IMR-90 (cell line): Measurements from ENCODE around the gene ARID4B. TPM values are rescaled to one million over a fixed set of nuclear protein-coding genes. Genes with fewer than 3 reads are reported as not detected.

Source experiments
- ATAC-seq: fragments of 200-7000 bp; cut with Tn5 transposase; 2 replicates; pipeline ENCODE4 v1.9.1; 2020; ENCODE audit warnings: low read depth, mild to moderate bottlenecking, moderate library complexity
- BruUV-seq: library from RNA; stranded (reverse); fragments of 400-500 nt; replicated peaks from 2 replicates; lab custom pipeline; 2021; lab: Mats Ljungman, UMichigan
- CTCF ChIA-PET: fragments of 300-600 bp; formaldehyde crosslinking; extraction: SDS; loops from one replicate; lab custom pipeline; 2021; ENCODE audit warnings: antibody characterized with exemption; lab: Yijun Ruan, JAX
- POLR2A ChIA-PET: fragments of 300-600 bp; sonication (Branson Sonifier 250); formaldehyde crosslinking; loops from one replicate; lab custom pipeline; 2022; ENCODE audit warnings: antibody characterized with exemption; ENCODE audit not compliant: unreplicated experiment; lab: Charles Lee
- DNase-seq: peaks from one replicate; pipeline ENCODE4 v3.0.0; 2013
- H2AFZ ChIP-seq: replicated peaks from 2 replicates; pipeline ENCODE3; 2013; ENCODE audit warnings: low read length, mild to moderate bottlenecking; ENCODE audit not compliant: poor library complexity
- H2AK5ac ChIP-seq: 2 replicates; pipeline ENCODE4 v1.6.1; 2013; ENCODE audit warnings: low read depth, low read length, inconsistent platforms
- H2AK9ac ChIP-seq: replicated peaks from 2 replicates; pipeline ENCODE3; 2013; ENCODE audit warnings: mild to moderate bottlenecking, low read depth, low read length, moderate library complexity; ENCODE audit not compliant: poor library complexity
- H2BK120ac ChIP-seq: 2 replicates; pipeline ENCODE4 v1.6.1; 2013; ENCODE audit warnings: low read depth, low read length, inconsistent platforms
- H2BK15ac ChIP-seq: 3 replicates; pipeline ENCODE4 v1.6.1; 2013; ENCODE audit warnings: low read depth, low read length, inconsistent platforms
- H2BK20ac ChIP-seq: 2 replicates; pipeline ENCODE4 v1.6.1; 2013; ENCODE audit warnings: low read depth, mild to moderate bottlenecking, inconsistent platforms, low read length, moderate library complexity
- H2BK5ac ChIP-seq: 2 replicates; pipeline ENCODE4 v1.6.1; 2013; ENCODE audit warnings: mild to moderate bottlenecking, low read depth, low read length, inconsistent platforms; ENCODE audit not compliant: poor library complexity, severe bottlenecking
- H3K14ac ChIP-seq: replicated peaks from 2 replicates; pipeline ENCODE4 v1.6.1; 2013; ENCODE audit warnings: low read depth, low read length, inconsistent platforms
- H3K18ac ChIP-seq: 2 replicates; pipeline ENCODE4 v1.6.1; 2013; ENCODE audit warnings: low read depth, low read length, control low read depth
- H3K23ac ChIP-seq: 2 replicates; pipeline ENCODE4 v1.6.1; 2013; ENCODE audit warnings: low read depth, low read length, inconsistent platforms
- H3K27ac ChIP-seq: 2 replicates; pipeline ENCODE4 v1.5.1; 2013; ENCODE audit warnings: mild to moderate bottlenecking, control low read depth, low read length; ENCODE audit not compliant: insufficient read depth
- H3K27me3 ChIP-seq: 2 replicates; pipeline ENCODE4 v1.6.1; 2013; ENCODE audit warnings: low read length; ENCODE audit not compliant: control insufficient read depth, insufficient read depth
- H3K36me3 ChIP-seq: 2 replicates; pipeline ENCODE4 v1.6.1; 2013; ENCODE audit warnings: low read length, mixed read lengths; ENCODE audit not compliant: control insufficient read depth, insufficient read depth
- H3K4ac ChIP-seq: 2 replicates; pipeline ENCODE4 v1.6.1; 2013; ENCODE audit warnings: low read depth, low read length, inconsistent platforms
- H3K4me1 ChIP-seq: 2 replicates; pipeline ENCODE4 v1.6.1; 2013; ENCODE audit warnings: low read length, mixed read lengths; ENCODE audit not compliant: control insufficient read depth, insufficient read depth
- H3K4me2 ChIP-seq: 2 replicates; pipeline ENCODE4 v1.6.1; 2013; ENCODE audit warnings: low read depth, mild to moderate bottlenecking, control low read depth, low read length, moderate library complexity
- H3K4me3 ChIP-seq: 2 replicates; pipeline ENCODE4 v1.5.1; 2013; ENCODE audit warnings: low read depth, mild to moderate bottlenecking, control low read depth, low read length, moderate library complexity; ENCODE audit not compliant: insufficient read depth
- H3K56ac ChIP-seq: 2 replicates; pipeline ENCODE4 v1.6.1; 2013; ENCODE audit warnings: low read length, inconsistent platforms; ENCODE audit not compliant: insufficient read depth; ENCODE audit errors: extremely low read depth
- H3K79me1 ChIP-seq, 2 experiments: 2 replicates each; pipeline ENCODE4 v1.6.1; 2013; ENCODE audit warnings: low read length in 2 of 2, inconsistent platforms in 1 of 2, low read depth in 1 of 2
- H3K9ac ChIP-seq: 2 replicates; pipeline ENCODE4 v1.6.1; 2013; ENCODE audit warnings: low read depth, low read length, control low read depth
- H3K9me1 ChIP-seq: 2 replicates; pipeline ENCODE4 v1.6.1; 2013; ENCODE audit warnings: low read length, inconsistent platforms; ENCODE audit not compliant: insufficient read depth
- H3K9me3 ChIP-seq: 2 replicates; pipeline ENCODE4 v1.6.1; 2013; ENCODE audit warnings: low read length; ENCODE audit not compliant: control insufficient read depth, insufficient read depth
- H4K20me1 ChIP-seq: 2 replicates; pipeline ENCODE4 v1.6.1; 2013; ENCODE audit warnings: low read length, inconsistent platforms; ENCODE audit not compliant: insufficient read depth
- H4K5ac ChIP-seq: 2 replicates; pipeline ENCODE4 v1.6.1; 2013; ENCODE audit warnings: mild to moderate bottlenecking, low read depth, low read length, control low read depth
- H4K8ac ChIP-seq, 2 experiments: 2 replicates each; pipeline ENCODE4 v1.6.1; 2013; ENCODE audit warnings: low read depth in 2 of 2, low read length in 2 of 2, control low read depth in 1 of 2, inconsistent platforms in 1 of 2
- H4K91ac ChIP-seq: 2 replicates; pipeline ENCODE4 v1.6.1; 2013; ENCODE audit warnings: low read depth, low read length, inconsistent platforms; ENCODE audit not compliant: insufficient read depth
- BHLHE40 ChIP-seq: fragments of 150-350 bp; IDR thresholded peaks from 2 replicates; pipeline ENCODE4 v1.6.1; 2016; ENCODE audit warnings: mild to moderate bottlenecking, low read depth, low read length
- FOS ChIP-seq: fragments of 150-350 bp; IDR thresholded peaks from 2 replicates; pipeline ENCODE4 v1.6.1; 2016; ENCODE audit warnings: low read depth, low read length
- MAFK ChIP-seq: IDR thresholded peaks from 2 replicates; pipeline ENCODE4 v1.6.1; 2012; ENCODE audit warnings: low read depth, low read length, improper control_type of control experiment
- MAZ ChIP-seq: IDR thresholded peaks from 2 replicates; pipeline ENCODE4 v1.6.1; 2012; ENCODE audit warnings: low read depth, mild to moderate bottlenecking, low read length, improper control_type of control experiment, moderate library complexity, borderline replicate concordance
- MXI1 ChIP-seq: IDR thresholded peaks from 2 replicates; pipeline ENCODE4 v1.6.1; 2012; ENCODE audit warnings: low read depth, mild to moderate bottlenecking, low read length, moderate library complexity, borderline replicate concordance
- NFE2L2 ChIP-seq: fragments of 150-350 bp; IDR thresholded peaks from 2 replicates; pipeline ENCODE4 v1.6.1; 2016; ENCODE audit warnings: low read depth, mild to moderate bottlenecking, low read length
- POLR2A ChIP-seq: IDR thresholded peaks from 2 replicates; pipeline ENCODE4 v1.6.1; 2012; ENCODE audit warnings: mild to moderate bottlenecking, low read depth, low read length
- RAD21 ChIP-seq: IDR thresholded peaks from 2 replicates; pipeline ENCODE4 v1.6.1; 2012; ENCODE audit warnings: low read length, improper control_type of control experiment
- WGBS, 2 experiments: methylation state at CpG; one replicate each; pipeline versions ENCODE4 v1.1.5 to v1.1.7; 2013; ENCODE audit warnings: missing lambda C conversion rate in 2 of 2; ENCODE audit not compliant: insufficient read length in 1 of 2; ENCODE audit errors: extremely low coverage in 2 of 2; 5-methylcytosine and 5-hydroxymethylcytosine counted together
- dilution Hi-C: fragments of 300-500 bp; cut with HindIII; formaldehyde crosslinking; loops from one replicate; pipeline ENCODE4 v1.14.3; 2018; ENCODE audit warnings: low sequenced_read_pairs; ENCODE audit not compliant: unreplicated experiment
- in situ Hi-C: fragments of 300-500 bp; cut with MboI; formaldehyde crosslinking; loops from 3 replicates; pipeline ENCODE4 v1.14.3; 2019; ENCODE audit warnings: low sequenced_read_pairs, inconsistent platforms, mixed read lengths
- intact Hi-C: fragments of 100-400 bp; cut with micrococcal nuclease; formaldehyde crosslinking; loops from 2 replicates; pipeline ENCODE4 v1.10.0; 2022
- polyA plus RNA-seq, 3 experiments: library from polyadenylated mRNA; depleted of rRNA; stranded (reverse); fragments of >200 nt; gene quantifications; 2 replicates each; pipeline ENCODE4 v1.2.3, GENCODE V29; 2012; ENCODE audit warnings: low replicate concordance in 1 of 3
- total RNA-seq: library from RNA; depleted of rRNA; stranded (reverse); fragments of >200 nt; gene quantifications from 2 replicates; pipeline ENCODE4 v1.2.3, GENCODE V29; 2012

The ARID4B gene
- total and polyA plus RNA-seq, 2 of the 4 experiments (the other 2 are of a cell fraction), result 8.5 to 16.0 TPM

DNA sequence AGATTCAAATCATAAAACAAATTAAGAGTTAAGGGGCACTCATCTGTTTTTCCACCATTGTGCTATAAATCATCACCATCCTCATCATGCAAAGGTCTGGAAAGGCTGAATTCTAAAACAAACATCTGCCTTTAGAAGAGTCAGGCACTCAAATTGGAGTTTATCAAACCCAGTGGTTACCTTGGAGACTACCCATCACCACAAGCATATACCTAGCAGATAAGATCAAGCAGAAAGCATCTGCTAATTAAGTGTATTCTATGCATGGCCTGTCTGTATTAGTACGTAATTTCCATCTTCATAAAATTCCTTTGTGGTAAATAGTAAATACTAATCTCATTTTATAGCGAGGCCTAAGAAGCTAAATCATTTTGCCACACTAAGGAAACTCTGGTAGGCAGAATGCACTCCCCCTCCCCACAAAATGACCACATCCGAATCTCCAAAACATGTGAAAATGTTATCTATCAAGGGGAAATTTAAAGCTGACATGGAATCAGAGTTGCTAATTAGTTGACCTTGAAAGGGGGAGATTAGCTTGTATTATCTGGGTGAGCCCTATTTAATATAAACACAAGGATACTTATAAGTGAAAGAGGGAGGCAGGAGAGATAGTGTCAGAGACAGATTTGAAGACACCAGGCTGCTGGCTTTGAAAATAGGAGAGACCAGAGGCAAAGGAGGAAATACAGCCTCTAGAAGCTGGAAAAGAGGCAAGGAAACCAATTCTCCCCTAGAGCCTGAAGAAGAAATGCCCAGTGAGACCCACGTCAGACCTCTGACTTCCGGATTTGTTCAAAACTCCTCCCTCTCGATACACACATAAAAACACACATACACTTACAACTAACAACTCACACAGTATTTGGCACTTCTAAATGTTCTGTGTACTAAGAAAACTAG lies 23.2 kb downstream of the ARID4B start:
- no peak overlapping the region for H4K8ac ChIP-seq
- H3K27me3 ChIP-seq, result no peaks in the 10 kb centered on the region
- peaks cover 9 to 61% of the 10 kb centered on the region in 2 experiments; a peak in 3 of 4 replicates for H3K79me1 ChIP-seq
- H3K4me1 ChIP-seq, result peaks cover 12% of the 10 kb centered on the region
- 0 out of 2 replicates have a peak, but pooled peaks cover 1% of the 10 kb centered on the region for H3K36me3 ChIP-seq
- TF ChIP-seq POLR2A (no peak), MAFK (no peak), MAZ (no peak), RAD21 (no peak), BHLHE40 (no peak), MXI1 (no peak), FOS (no peak), NFE2L2 (no peak)
- dilution Hi-C loops (no loop called here), intact Hi-C loops (no loop called here), in situ Hi-C loops (no loop called here)
- ATAC-seq (0 out of 2 replicates have a peak, but pooled peaks have one; percentile 14), DNase-seq (peak; percentile 31)
- BruUV-seq, result no TSS peak
- H3K4ac ChIP-seq, result no peak overlapping the region
- no peak overlapping the region for H4K5ac ChIP-seq
- no peak overlapping the region for H2BK5ac ChIP-seq
- H3K4me3 ChIP-seq, result no peak overlapping the region
- WGBS, 2 experiments, result 100% methylated on average over 1 of the region's 6 CpGs; no CpG with 5 or more reads in 1 of the 2 experiments
- no peaks in the 10 kb centered on the region for H3K9me3 ChIP-seq
- no peak overlapping the region for H2BK15ac ChIP-seq
- H3K14ac ChIP-seq, result no peak overlapping the region
- POLR2A ChIA-PET, result no interaction called here
- no peak overlapping the region for H3K56ac ChIP-seq
- H2AK9ac ChIP-seq, result no peak overlapping the region
- H3K9me1 ChIP-seq, result peaks cover 6% of the 10 kb centered on the region
- CTCF ChIA-PET, result interaction anchor here (1.1 kb wide), 1 partner anchor 9 kb away, joined by 4 read pairs; no protein-coding TSS in a partner anchor
- no peak overlapping the region; the same call in 1 of the 2 replicates for H3K23ac ChIP-seq
- H2AK5ac ChIP-seq, result no peak overlapping the region
- no peak overlapping the region for H2BK120ac ChIP-seq
- peak overlapping the region; percentile 29; the same call in 1 of the 2 replicates for H3K4me2 ChIP-seq
- H4K91ac ChIP-seq, result no peak overlapping the region
- no peak overlapping the region for H3K9ac ChIP-seq
- peaks cover 78% of the 10 kb centered on the region for H4K20me1 ChIP-seq
- H3K27ac ChIP-seq, result no peak overlapping the region
- no peak overlapping the region for H3K18ac ChIP-seq
- H2BK20ac ChIP-seq, result no peak overlapping the region
- no peak overlapping the region for H2AFZ ChIP-seq
